Measurements from ENCODE around the gene RCAN2. TPM values are rescaled to one million over a fixed set of nuclear protein-coding genes. Genes with fewer than 3 reads are reported as not detected.

The RCAN2 gene
- total RNA-seq, 6 experiments from 2014 or later, result 0.06 to 1.00 (median 0.31) TPM; not detected in 2

DNA sequence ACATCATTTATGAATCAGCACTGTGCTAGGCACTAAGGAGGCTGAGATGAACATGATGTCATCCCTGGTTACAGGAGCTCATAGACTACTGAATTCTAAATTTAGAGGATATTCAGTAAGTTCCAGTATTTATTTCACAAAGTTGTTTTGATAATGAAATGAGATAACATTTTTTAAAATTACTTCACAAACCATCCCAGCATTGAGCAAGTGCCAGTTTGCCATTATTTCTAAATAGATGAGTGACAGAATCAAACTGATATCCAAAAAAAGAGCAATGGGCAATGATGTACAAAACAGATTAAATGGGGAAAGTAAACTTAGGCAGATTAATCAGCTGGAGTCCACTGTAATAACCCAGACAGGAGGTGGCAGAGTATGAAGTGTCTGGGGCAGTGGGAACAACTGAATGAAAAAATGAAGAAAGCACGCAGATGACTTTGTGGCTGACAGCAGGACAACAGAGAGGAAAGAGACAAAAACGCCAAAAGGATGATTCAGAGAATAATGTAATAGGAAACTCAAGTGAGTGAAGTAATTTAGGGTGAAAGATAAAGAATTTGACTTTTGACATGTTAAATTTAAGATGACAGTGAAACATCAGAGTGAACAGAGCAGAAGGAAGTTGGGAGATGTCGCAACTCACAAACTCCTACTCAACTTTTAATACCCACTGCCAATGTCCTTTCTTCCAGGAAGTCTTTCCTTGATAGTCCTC lies 70.2 kb downstream of the RCAN2 start:
- Mint-ChIP-seq H3K27ac (no peak overlapping the region), H3K4me1 (ENCODE audit: low read depth) (peaks cover 6% of the 10 kb centered on the region; the same call in 1 of the 2 replicates), H3K4me3 (no peak overlapping the region), H3K9me3 (no peaks in the 10 kb centered on the region; the same call in 1 of the 2 replicates), H3K36me3 (ENCODE audit: low read depth) (no peaks in the 10 kb centered on the region), H3K27me3 (ENCODE audit: insufficient read depth) (no peaks in the 10 kb centered on the region)
- TF ChIP-seq CTCF (IDR thresholded peaks at IDR 0.05), result no peak
- DNase-seq, result no peak

- TF ChIP-seq CTCF (IDR thresholded peaks at IDR 0.05), result peak; percentile 82; the same call in 1 of the 2 replicates
- DNase-seq, result peak; percentile 57
- Mint-ChIP-seq H3K27me3 (ENCODE audit: insufficient read depth) (no peaks in the 10 kb centered on the region), H3K27ac (no peak overlapping the region), H3K36me3 (ENCODE audit: low read depth) (no peaks in the 10 kb centered on the region), H3K4me1 (ENCODE audit: low read depth) (peaks cover 6% of the 10 kb centered on the region; the same call in 1 of the 2 replicates), H3K9me3 (no peaks in the 10 kb centered on the region; the same call in 1 of the 2 replicates), H3K4me3 (no peak overlapping the region)
These were observed 71.7 kb downstream of the RCAN2 start for GRCh38 chr6:46419576-46420002.

DNA sequence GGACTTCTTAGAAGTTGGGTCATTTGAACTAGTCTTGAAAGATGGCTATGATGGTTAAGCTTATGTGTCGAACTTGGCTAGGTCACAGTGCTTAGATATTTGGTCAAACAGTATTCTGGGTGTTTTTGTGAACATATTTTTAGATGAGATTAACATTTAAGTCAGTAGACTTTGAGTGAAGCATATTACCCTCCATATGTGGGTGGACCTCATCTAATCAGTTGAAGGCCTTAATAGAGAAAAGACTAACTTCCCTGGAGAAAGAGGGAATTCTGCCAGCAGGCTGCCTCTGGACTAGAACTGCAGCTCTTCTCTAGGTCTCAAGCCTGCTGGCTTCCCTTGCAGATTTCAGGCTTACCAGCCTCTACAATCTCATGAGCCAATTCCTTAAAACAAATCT lies 76.9 kb downstream of the RCAN2 start:
- TF ChIP-seq CTCF (IDR thresholded peaks at IDR 0.05), result no peak
- Mint-ChIP-seq H3K27me3 (ENCODE audit: insufficient read depth) (no peaks in the 10 kb centered on the region), H3K27ac (no peak overlapping the region), H3K4me3 (no peak overlapping the region), H3K36me3 (ENCODE audit: low read depth) (no peaks in the 10 kb centered on the region), H3K4me1 (ENCODE audit: low read depth) (no peaks in the 10 kb centered on the region), H3K9me3 (no peaks in the 10 kb centered on the region)
- DNase-seq, result no peak

- no peaks in the 10 kb centered on the region for H3K36me3 Mint-ChIP-seq (ENCODE audit: low read depth)
- H3K27me3 Mint-ChIP-seq (ENCODE audit: insufficient read depth), result no peaks in the 10 kb centered on the region
- TF ChIP-seq CTCF (IDR thresholded peaks at IDR 0.05), result no peak
- H3K9me3 Mint-ChIP-seq, result no peaks in the 10 kb centered on the region
- H3K4me1 Mint-ChIP-seq (ENCODE audit: low read depth), result no peaks in the 10 kb centered on the region
- no peak for DNase-seq
- no peak overlapping the region for H3K27ac Mint-ChIP-seq
- no peak overlapping the region for H3K4me3 Mint-ChIP-seq
These were observed 78.6 kb downstream of the RCAN2 start for GRCh38 chr6:46412662-46413061.

DNA sequence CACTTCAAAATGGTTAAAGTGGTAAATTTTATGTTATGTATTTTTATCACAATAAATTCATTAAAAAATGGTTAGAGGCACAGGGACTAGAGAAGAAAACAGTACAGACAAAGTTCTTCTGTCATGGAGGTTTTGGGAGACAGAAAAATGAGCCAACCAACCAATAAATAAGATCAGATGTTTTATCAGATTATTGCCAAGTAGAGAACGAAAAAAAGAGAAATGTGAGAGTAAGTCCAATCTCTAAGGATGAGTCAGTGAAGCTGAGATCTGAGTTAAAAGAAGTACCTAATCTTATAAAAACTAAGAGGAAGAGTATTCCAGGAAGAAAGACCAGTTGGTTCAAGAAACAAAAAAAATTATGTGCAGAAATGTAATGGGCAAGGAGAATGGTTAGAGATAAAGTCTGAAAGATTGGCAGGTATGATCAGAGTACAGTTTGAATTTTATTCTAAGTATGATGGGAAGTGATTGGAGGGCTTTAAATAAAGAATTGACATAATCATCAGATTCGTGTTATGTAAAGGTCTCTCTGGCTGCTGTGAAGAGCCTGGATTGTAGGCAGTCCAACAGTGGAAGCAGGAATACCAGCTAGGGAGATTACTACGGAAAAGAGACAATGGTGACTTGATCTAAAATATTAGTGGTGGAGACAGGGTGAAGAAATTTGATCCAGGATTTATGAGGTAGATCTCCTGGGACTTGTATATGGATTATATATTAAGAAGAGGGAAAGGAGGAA lies 79.6 kb downstream of the RCAN2 start:
- Mint-ChIP-seq H3K9me3 (no peaks in the 10 kb centered on the region), H3K36me3 (ENCODE audit: low read depth) (no peaks in the 10 kb centered on the region), H3K27ac (no peak overlapping the region), H3K4me1 (ENCODE audit: low read depth) (no peaks in the 10 kb centered on the region), H3K4me3 (no peak overlapping the region), H3K27me3 (ENCODE audit: insufficient read depth) (peaks cover 1% of the 10 kb centered on the region; the same call in 1 of the 2 replicates)
- DNase-seq, result no peak
- TF ChIP-seq CTCF (IDR thresholded peaks at IDR 0.05), result no peak
